NB4 (cell line): ENCODE results near the gene OARD1.

Source experiments
- DNase-seq: peaks from one replicate; pipeline ENCODE4 v3.0.0; 2010; ENCODE audit warnings: low read depth
- H3K4me3 ChIP-seq: one replicate; pipeline ENCODE4 v1.5.1; 2011; ENCODE audit warnings: mild to moderate bottlenecking, low read depth, low read length, moderate library complexity
- MYC ChIP-seq: IDR thresholded peaks from 2 replicates; pipeline ENCODE4 v1.6.1; 2011; ENCODE audit warnings: low read depth, low read length
- POLR2A ChIP-seq: IDR thresholded peaks from 2 replicates; pipeline ENCODE4 v1.6.1; 2011; ENCODE audit warnings: mild to moderate bottlenecking; ENCODE audit not compliant: insufficient read length; ENCODE audit errors: extremely low read depth
- TF ChIP-seq, protein P1 (sequence below): IDR thresholded peaks from one replicate; pipeline ENCODE4 v1.5.1; 2012; ENCODE audit warnings: low read depth, low read length
- TF ChIP-seq, protein P2 (sequence below): IDR thresholded peaks from 2 replicates; pipeline ENCODE4 v1.6.1; 2011; ENCODE audit warnings: low read depth, low read length

Gene OARD1

DNA sequence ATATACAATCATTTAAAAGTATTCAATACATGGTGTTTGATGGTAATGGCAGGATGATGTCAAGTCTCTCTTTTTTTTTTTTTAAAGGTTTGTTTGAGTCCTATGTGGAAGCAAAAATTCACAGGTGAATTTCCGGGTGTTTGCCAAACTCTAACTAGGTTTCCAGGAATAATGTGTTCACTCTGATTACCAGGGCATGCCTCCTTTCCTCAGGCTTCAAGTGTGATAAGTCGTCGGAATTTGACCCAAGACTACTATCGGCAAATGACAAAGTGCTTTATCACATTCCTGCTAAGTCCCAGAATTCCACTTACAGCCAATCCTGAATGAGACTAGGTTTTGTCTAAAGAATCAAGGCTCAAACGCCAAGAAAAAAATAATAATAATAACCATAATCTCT lies 7.3 kb downstream of the OARD1 start:
- DNase-seq: no peak
- TF ChIP-seq, protein P1, sequence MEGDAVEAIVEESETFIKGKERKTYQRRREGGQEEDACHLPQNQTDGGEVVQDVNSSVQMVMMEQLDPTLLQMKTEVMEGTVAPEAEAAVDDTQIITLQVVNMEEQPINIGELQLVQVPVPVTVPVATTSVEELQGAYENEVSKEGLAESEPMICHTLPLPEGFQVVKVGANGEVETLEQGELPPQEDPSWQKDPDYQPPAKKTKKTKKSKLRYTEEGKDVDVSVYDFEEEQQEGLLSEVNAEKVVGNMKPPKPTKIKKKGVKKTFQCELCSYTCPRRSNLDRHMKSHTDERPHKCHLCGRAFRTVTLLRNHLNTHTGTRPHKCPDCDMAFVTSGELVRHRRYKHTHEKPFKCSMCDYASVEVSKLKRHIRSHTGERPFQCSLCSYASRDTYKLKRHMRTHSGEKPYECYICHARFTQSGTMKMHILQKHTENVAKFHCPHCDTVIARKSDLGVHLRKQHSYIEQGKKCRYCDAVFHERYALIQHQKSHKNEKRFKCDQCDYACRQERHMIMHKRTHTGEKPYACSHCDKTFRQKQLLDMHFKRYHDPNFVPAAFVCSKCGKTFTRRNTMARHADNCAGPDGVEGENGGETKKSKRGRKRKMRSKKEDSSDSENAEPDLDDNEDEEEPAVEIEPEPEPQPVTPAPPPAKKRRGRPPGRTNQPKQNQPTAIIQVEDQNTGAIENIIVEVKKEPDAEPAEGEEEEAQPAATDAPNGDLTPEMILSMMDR: no peak
- TF ChIP-seq, protein P2, sequence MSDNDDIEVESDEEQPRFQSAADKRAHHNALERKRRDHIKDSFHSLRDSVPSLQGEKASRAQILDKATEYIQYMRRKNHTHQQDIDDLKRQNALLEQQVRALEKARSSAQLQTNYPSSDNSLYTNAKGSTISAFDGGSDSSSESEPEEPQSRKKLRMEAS: no peak
- H3K4me3 ChIP-seq: no peak overlapping the region

DNA sequence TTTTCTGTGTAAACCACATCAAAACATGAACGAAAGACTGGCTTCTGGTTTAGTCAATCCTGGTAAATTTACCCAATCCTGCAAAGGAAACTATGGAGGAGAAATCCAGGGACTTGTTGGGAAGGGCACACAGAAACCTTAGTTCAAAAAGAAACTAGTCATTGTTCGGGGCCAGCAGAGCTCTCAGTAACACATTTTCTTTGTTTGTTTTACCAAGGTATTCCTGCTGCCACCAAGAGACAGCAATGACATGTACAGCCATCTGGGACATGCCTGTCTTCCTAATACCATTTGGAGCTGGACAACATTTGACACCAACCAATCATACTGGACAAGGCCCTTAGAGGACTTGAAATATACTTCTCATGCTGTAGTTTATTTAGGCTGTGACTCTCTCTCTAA lies 8.3 kb downstream of the OARD1 start:
- no peak for TF ChIP-seq POLR2A
- TF ChIP-seq, protein P2: no peak
- TF ChIP-seq, protein P1: no peak
- TF ChIP-seq MYC: no peak
- DNase-seq: no peak
- no peak overlapping the region for H3K4me3 ChIP-seq

DNA sequence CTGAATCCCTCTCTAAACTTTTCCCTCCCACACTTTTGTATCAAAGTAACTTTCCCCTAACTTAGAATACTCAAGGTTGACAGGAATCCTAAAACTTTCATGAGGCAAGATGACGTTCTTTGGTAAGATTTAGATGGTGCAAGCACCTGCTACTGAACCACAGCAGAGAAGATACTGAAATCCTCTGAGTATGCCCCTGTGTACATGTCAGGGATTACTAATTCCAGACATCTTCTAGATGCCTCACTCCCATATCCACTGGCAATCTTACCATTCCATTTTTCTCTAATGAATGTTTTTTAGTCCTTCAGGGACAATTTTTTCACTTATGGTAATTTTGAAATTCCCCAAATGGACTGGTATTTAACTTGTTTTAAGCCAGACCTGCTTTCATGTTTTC lies 10.1 kb downstream of the OARD1 start:
- TF ChIP-seq, protein P2: no peak
- TF ChIP-seq MYC: no peak
- TF ChIP-seq, protein P1: no peak
- no peak for TF ChIP-seq POLR2A
- DNase-seq: no peak
- H3K4me3 ChIP-seq: no peak overlapping the region

DNA sequence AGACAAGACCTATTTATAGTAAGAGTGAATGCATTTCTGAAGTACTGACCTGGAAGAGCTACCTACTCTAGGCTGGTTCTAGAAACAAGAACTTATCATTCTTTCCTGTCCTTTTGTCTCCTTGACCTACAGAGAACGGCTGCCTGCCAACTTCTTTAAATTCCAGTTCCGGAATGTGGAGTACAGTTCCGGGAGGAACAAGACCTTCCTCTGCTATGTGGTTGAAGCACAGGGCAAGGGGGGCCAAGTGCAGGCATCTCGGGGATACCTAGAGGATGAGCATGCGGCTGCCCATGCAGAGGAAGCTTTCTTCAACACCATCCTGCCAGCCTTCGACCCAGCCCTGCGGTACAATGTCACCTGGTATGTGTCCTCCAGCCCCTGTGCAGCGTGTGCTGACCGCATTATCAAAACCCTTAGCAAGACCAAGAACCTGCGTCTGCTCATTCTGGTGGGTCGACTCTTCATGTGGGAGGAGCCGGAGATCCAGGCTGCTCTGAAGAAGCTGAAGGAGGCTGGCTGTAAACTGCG lies 10.9 kb downstream of the OARD1 start:
- TF ChIP-seq POLR2A: no peak
- no peak for TF ChIP-seq MYC
- TF ChIP-seq, protein P2: no peak
- TF ChIP-seq, protein P1: no peak
- H3K4me3 ChIP-seq: no peak overlapping the region
- DNase-seq: no peak

DNA sequence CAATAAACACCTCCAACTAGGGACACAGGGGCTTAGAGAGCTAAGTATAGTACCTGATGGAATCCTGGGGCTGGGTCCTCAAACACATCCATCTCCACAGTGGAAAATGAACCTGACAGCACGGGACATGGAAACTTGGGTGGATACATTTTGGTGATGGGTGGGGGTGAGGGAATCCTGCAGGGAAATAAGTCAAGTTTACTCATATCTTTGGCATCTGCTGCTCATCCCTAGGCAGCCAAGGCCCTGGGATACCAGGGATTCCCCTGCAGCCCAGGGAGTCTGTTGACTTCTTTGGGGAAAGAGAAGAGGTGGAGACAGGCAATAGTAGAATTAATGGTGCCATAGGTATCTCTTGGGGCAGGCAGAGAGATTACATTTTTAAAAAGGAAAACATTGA lies 12.6 kb downstream of the OARD1 start:
- TF ChIP-seq, protein P2: no peak
- TF ChIP-seq POLR2A (no peak), MYC (no peak)
- TF ChIP-seq, protein P1: no peak
- no peak for DNase-seq
- H3K4me3 ChIP-seq: no peak overlapping the region

DNA sequence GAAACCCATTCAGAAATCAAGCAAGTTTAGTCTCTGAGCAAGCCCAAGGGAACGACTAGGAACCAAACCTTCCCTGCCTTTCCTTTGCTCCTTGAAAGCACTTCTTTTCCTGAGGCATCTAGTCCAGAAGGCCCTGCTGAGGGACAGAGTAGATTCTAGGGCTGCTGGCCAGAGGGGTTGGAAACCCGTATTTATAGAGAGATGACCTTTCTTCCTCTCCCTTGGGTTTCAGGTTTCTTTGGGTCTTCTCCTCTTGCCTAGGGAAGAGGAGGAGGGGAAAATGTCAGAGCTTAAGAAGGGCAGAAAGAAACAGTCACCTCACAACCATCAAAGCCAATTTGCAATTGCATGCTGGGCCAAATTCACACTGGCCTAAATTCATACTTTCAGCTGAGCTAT lies 13.4 kb downstream of the OARD1 start:
- DNase-seq: no peak
- TF ChIP-seq, protein P2: no peak
- TF ChIP-seq, protein P1: no peak
- no peak for TF ChIP-seq MYC
- TF ChIP-seq POLR2A: no peak
- H3K4me3 ChIP-seq: no peak overlapping the region
